DMS153 (cell line): ENCODE measurements around the gene CPLX3.

ENCODE experiments used
- DNase-seq: peaks from one replicate; lab custom pipeline; 2025; lab: John Stamatoyannopoulos, UW

The CPLX3 gene

GRCh38 chr15:74788042-74788682 is 38.3 kb upstream of the CPLX3 start:
- no peak for DNase-seq

- DNase-seq: no peak
These were observed 37.7 kb upstream of the CPLX3 start for GRCh38 chr15:74788683-74789151.

- DNase-seq: no peak
These were observed 37.2 kb upstream of the CPLX3 start for GRCh38 chr15:74789171-74789631.

- DNase-seq: no peak
These were observed 36.7 kb upstream of the CPLX3 start for GRCh38 chr15:74789741-74790079.

- DNase-seq: no peak
These were observed 36.1 kb upstream of the CPLX3 start for GRCh38 chr15:74790080-74790916.

GRCh38 chr15:74791007-74791406 is 35.4 kb upstream of the CPLX3 start:
- DNase-seq: no peak

GRCh38 chr15:74791667-74792066 is 34.8 kb upstream of the CPLX3 start:
- no peak for DNase-seq

- no peak for DNase-seq
These were observed 34.0 kb upstream of the CPLX3 start for GRCh38 chr15:74792227-74793016.

GRCh38 chr15:74793135-74794028 is 33.0 kb upstream of the CPLX3 start:
- no peak for DNase-seq

- no peak for DNase-seq
These were observed 32.0 kb upstream of the CPLX3 start for GRCh38 chr15:74794248-74794969.

GRCh38 chr15:74794970-74795349 is 31.5 kb upstream of the CPLX3 start:
- DNase-seq: no peak

- DNase-seq: no peak
These were observed 30.3 kb upstream of the CPLX3 start for GRCh38 chr15:74795966-74796625.

- DNase-seq: no peak
These were observed 27.8 kb upstream of the CPLX3 start for GRCh38 chr15:74798388-74799254.

GRCh38 chr15:74799255-74799855 is 27.1 kb upstream of the CPLX3 start:
- no peak for DNase-seq

- DNase-seq: peak; percentile 50
These were observed 26.4 kb upstream of the CPLX3 start for GRCh38 chr15:74799856-74800558.

GRCh38 chr15:74800559-74801094 is 25.8 kb upstream of the CPLX3 start:
- DNase-seq: no peak

GRCh38 chr15:74801311-74801997 is 25.0 kb upstream of the CPLX3 start:
- no peak for DNase-seq
